A673 (cell line): ENCODE results near the gene TNFRSF9. TPM values are rescaled to one million over a fixed set of nuclear protein-coding genes. Genes with fewer than 3 reads are reported as not detected.

Source experiments
- Bru-seq: library from RNA; stranded (reverse); fragments of 400-500 nt; gene quantifications from one replicate; lab custom pipeline; 2021; lab: Mats Ljungman, UMichigan
- BruChase-seq, 2 experiments: library from RNA; stranded (reverse); fragments of 400-500 nt; gene quantifications; one replicate each; lab custom pipeline; 2021; lab: Mats Ljungman, UMichigan
- BruUV-seq: library from RNA; stranded (reverse); fragments of 400-500 nt; replicated peaks from 2 replicates; lab custom pipeline; 2021; lab: Mats Ljungman, UMichigan
- CTCF ChIA-PET: fragments of 300-600 bp; sonication (Branson Sonifier 250); formaldehyde crosslinking; loops from one replicate; lab custom pipeline; 2022; ENCODE audit warnings: antibody characterized with exemption; lab: Charles Lee
- POLR2A ChIA-PET: fragments of 300-600 bp; sonication (Branson Sonifier 250); formaldehyde crosslinking; loops from one replicate; lab custom pipeline; 2022; ENCODE audit warnings: antibody characterized with exemption; ENCODE audit not compliant: low non-redundant PET; lab: Charles Lee
- DNase-seq: peaks from one replicate; pipeline ENCODE4 v3.0.0-alpha.2; 2015; ENCODE audit warnings: low spot score
- H3K27ac ChIP-seq: fragments of 200-600 bp; sonication (generic); 2 replicates; pipeline ENCODE4 v1.5.1; 2016; ENCODE audit warnings: mixed run types, low read depth, mild to moderate bottlenecking, mixed read lengths, antibody characterized with exemption, low read length; ENCODE audit not compliant: poor library complexity, severe bottlenecking
- H3K27me3 ChIP-seq: fragments of 200-600 bp; sonication (generic); replicated peaks from 2 replicates; pipeline ENCODE4 v1.6.1; 2017; ENCODE audit warnings: mixed run types, low read depth, mild to moderate bottlenecking, mixed read lengths, antibody characterized with exemption, low read length; ENCODE audit not compliant: insufficient read depth, poor library complexity
- H3K36me3 ChIP-seq: fragments of 200-600 bp; sonication (generic); 2 replicates; pipeline ENCODE4 v1.6.1; 2016; ENCODE audit warnings: mixed run types, mild to moderate bottlenecking, mixed read lengths, antibody characterized with exemption, low read length; ENCODE audit not compliant: insufficient read depth, poor library complexity, severe bottlenecking
- H3K4me1 ChIP-seq: fragments of 200-600 bp; sonication (generic); 2 replicates; pipeline ENCODE4 v1.6.1; 2017; ENCODE audit warnings: mixed run types, mild to moderate bottlenecking, mixed read lengths, antibody characterized with exemption, low read length; ENCODE audit not compliant: insufficient read depth, poor library complexity, severe bottlenecking
- H3K4me3 ChIP-seq: fragments of 200-600 bp; sonication (generic); 2 replicates; pipeline ENCODE4 v1.5.1; 2016; ENCODE audit warnings: low read depth, mixed run types, mild to moderate bottlenecking, mixed read lengths, low read length; ENCODE audit not compliant: poor library complexity, severe bottlenecking
- H3K9me3 ChIP-seq: fragments of 200-600 bp; sonication (generic); 2 replicates; pipeline ENCODE4 v1.6.1; 2016; ENCODE audit warnings: mixed run types, low read depth, mild to moderate bottlenecking, mixed read lengths, antibody characterized with exemption, low read length; ENCODE audit not compliant: poor library complexity, severe bottlenecking
- EZH2 ChIP-seq: fragments of 200-600 bp; sonication (generic); IDR thresholded peaks from 2 replicates; pipeline ENCODE4 v1.6.1; 2017; ENCODE audit warnings: borderline replicate concordance, low read depth, mild to moderate bottlenecking, mixed read lengths, antibody characterized with exemption, low read length; ENCODE audit not compliant: poor library complexity, severe bottlenecking
- intact Hi-C: fragments of 100-400 bp; cut with micrococcal nuclease; formaldehyde crosslinking; loops from one replicate; pipeline ENCODE4 v1.10.0; 2022; ENCODE audit not compliant: unreplicated experiment
- long read RNA-seq: library from polyadenylated mRNA; stranded (forward); transcript quantifications from one replicate; pipeline ENCODE4 v2.0.0, GENCODE V29; 2022
- total RNA-seq: library from RNA; stranded (reverse); gene quantifications from 2 replicates; pipeline ENCODE4 v1.2.3, GENCODE V29; 2021
- TF ChIP-seq, protein P1 (sequence below): fragments of 300-800, 200-600 bp; sonication (generic); conservative IDR thresholded peaks from 2 replicates; pipeline ENCODE4 v1.5.1; 2017; ENCODE audit warnings: low read depth, mild to moderate bottlenecking, antibody characterized with exemption, low read length, moderate library complexity, mixed read lengths

The TNFRSF9 gene
- 1.4 and 1.8 TPM in 2 replicates for total RNA-seq
- percentile 32 among the genes with signal in this experiment for Bru-seq, nascent RNA
- percentile 34 among the genes with signal in this experiment for BruChase-seq, experiment 1, labeled RNA remaining after a 2-hour chase
- percentile 49 among the genes with signal in this experiment for BruChase-seq, experiment 2, labeled RNA remaining after a 6-hour chase
- long read RNA-seq, partial matches to known transcripts, result 0 of 1 reads
- long read RNA-seq, other reads (novel, unspliced or antisense), result 0 of 1 reads

DNA sequence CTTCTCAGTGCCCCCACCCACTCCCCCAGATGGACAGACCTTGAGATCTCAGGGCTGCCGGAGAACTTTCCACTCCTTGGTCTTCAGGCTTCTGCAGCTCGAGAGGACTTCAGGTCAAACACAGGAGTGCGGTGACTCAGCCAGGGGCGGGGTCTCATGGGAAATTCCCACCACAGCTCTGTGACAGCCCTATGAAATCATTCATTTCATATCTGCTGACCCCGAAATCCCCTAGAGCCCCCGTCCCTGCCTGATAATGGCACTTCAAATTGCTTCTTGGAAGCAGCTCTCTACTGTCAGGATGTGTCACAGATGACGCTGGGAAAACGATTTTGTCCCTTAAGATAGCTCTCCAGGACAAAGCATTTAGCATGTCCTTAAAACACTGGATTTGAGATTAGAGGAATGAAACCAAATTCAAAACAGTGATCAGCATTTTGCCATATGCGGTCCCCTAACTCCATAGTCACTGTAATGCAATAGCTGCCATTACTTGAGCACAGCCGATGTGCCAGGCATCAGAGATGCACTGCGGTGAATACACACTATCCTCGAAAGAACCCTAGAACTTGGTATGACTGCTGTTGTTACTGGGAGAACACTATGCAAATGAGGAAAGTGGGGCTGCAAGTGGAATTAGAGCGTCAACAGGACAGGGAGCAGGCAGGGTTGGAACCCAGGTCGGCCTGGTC is at the start of gene TNFRSF9:
Gene TNFRSF9, minus strand, starts transcription at position 95 of the 692 bp plus-strand sequence. CDS start 845 bp downstream, outside the sequence.
- intact Hi-C loops, result no loop called here
- no peak within 1 kb of the TSS for H3K27ac ChIP-seq
- ChIA-PET CTCF (no interaction called here), POLR2A (no interaction called here)
- no peaks in the 10 kb centered on the region for H3K9me3 ChIP-seq
- no peak for TF ChIP-seq EZH2
- TF ChIP-seq, protein P1, sequence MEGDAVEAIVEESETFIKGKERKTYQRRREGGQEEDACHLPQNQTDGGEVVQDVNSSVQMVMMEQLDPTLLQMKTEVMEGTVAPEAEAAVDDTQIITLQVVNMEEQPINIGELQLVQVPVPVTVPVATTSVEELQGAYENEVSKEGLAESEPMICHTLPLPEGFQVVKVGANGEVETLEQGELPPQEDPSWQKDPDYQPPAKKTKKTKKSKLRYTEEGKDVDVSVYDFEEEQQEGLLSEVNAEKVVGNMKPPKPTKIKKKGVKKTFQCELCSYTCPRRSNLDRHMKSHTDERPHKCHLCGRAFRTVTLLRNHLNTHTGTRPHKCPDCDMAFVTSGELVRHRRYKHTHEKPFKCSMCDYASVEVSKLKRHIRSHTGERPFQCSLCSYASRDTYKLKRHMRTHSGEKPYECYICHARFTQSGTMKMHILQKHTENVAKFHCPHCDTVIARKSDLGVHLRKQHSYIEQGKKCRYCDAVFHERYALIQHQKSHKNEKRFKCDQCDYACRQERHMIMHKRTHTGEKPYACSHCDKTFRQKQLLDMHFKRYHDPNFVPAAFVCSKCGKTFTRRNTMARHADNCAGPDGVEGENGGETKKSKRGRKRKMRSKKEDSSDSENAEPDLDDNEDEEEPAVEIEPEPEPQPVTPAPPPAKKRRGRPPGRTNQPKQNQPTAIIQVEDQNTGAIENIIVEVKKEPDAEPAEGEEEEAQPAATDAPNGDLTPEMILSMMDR, result no peak
- BruUV-seq, result no TSS peak
- no peaks in the 10 kb centered on the region for H3K4me1 ChIP-seq
- peaks cover 15% of the 10 kb centered on the region for H3K27me3 ChIP-seq
- H3K36me3 ChIP-seq, result no peaks in the 10 kb centered on the region
- no peak for DNase-seq
- H3K4me3 ChIP-seq, result no peak within 1 kb of the TSS

DNA sequence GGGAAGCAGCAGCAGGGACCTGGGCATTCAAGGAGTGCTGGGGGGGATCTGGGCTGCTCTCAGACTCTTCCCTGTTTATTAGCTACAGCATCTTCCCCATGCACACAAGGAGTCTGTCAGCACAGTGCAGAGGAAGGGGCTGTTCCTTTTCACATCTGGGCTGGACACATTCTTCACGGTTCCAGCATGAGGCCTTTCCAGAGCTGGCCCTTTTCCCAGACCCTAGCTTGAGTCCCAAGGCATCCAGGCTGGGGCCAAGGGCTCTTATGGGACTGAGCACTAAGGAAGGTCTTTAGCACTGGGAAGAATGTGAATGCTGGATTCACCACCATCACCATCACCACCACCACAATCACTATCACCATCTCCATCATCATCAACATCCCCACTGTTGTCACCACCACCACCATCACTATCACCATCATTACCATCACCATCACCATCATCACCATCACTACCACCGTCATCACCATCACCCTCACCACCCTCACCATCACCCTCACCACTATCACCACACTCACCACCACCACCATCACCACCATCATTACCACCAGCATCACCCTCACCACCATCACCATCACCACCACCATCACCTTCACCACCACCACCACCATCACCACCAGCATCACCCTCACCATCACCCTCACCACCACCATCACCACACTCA is 49.3 kb upstream of the TNFRSF9 start:
- Histone ChIP-seq H3K36me3 (peaks cover 15% of the 10 kb centered on the region), H3K4me3 (no peak overlapping the region), H3K27me3 (no peaks in the 10 kb centered on the region), H3K9me3 (no peaks in the 10 kb centered on the region), H3K27ac (no peak overlapping the region), H3K4me1 (no peaks in the 10 kb centered on the region)
- POLR2A ChIA-PET, result no interaction called here
- TF ChIP-seq, protein P1, result no peak
- no peak for TF ChIP-seq EZH2
- BruUV-seq, result no TSS peak
- no peak for DNase-seq
- CTCF ChIA-PET, result no interaction called here
- intact Hi-C loops, result loop anchor here (10.0 kb wide), 1 partner anchor 855 kb away; no protein-coding TSS in a partner anchor

DNA sequence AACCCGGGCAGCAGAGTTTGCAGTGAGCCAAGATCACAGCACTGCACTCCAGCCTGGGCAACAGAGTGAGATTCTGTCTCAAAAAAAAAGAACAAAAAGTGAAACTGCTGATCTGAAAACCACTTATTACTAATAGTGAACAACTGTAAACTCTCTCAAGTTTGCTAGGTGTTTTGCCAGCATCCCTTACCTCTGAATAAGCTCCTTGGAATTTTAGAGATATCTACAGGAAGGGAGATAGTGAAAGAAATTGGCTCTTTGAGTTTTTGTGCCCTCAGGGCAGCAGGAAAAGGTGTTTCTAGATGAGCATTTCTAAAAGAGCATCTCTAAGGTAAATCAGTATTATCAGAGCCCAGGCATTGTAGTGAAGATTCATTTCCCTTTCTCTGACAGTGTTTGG is 47.9 kb upstream of the TNFRSF9 start:
- no peaks in the 10 kb centered on the region for H3K9me3 ChIP-seq
- no TSS peak for BruUV-seq
- no peak for TF ChIP-seq EZH2
- TF ChIP-seq, protein P1, result no peak
- H3K4me1 ChIP-seq, result no peaks in the 10 kb centered on the region
- intact Hi-C loops, result loop anchor here (10.0 kb wide), 1 partner anchor 856 kb away; no protein-coding TSS in a partner anchor
- no peak overlapping the region for H3K27ac ChIP-seq
- peaks cover 25% of the 10 kb centered on the region for H3K36me3 ChIP-seq
- no peak overlapping the region for H3K4me3 ChIP-seq
- DNase-seq, result no peak
- ChIA-PET CTCF (no interaction called here), POLR2A (interaction anchor here (0.6 kb wide), 1 partner anchor 326 kb away, joined by 3 read pairs; no protein-coding TSS in a partner anchor)
- H3K27me3 ChIP-seq, result no peaks in the 10 kb centered on the region
